Lower lobe of right lung (tissue), 2 donors: ENCODE measurements around the gene BPIFB2. TPM values are rescaled to one million over a fixed set of nuclear protein-coding genes. Genes with fewer than 3 reads are reported as not detected.

Experiments used
- ATAC-seq, 2 donors: fragments of 200-7000 bp; cut with Tn5 transposase; one replicate each; pipeline ENCODE4 v1.9.1; 2020 to 2022; ENCODE audit warnings: mild to moderate bottlenecking in 2 of 2, moderate library complexity in 2 of 2
- DNase-seq: peaks from one replicate; pipeline ENCODE4 v3.0.0-alpha.2; 2020
- H3K27ac ChIP-seq: fragments of 200-600 bp; one replicate; pipeline ENCODE4 v1.8.0; 2022
- H3K27me3 ChIP-seq: fragments of 200-600 bp; one replicate; pipeline ENCODE4 v1.8.0; 2022; ENCODE audit warnings: low read depth
- H3K36me3 ChIP-seq: fragments of 200-600 bp; one replicate; pipeline ENCODE4 v1.8.0; 2022; ENCODE audit warnings: mild to moderate bottlenecking
- H3K4me1 ChIP-seq: fragments of 200-600 bp; one replicate; pipeline ENCODE4 v1.8.0; 2022
- H3K4me3 ChIP-seq: fragments of 200-600 bp; one replicate; pipeline ENCODE4 v1.8.0; 2022; ENCODE audit warnings: mild to moderate bottlenecking
- H3K9me3 ChIP-seq: fragments of 200-600 bp; one replicate; pipeline ENCODE4 v1.8.0; 2022
- CTCF ChIP-seq: fragments of 200-600 bp; IDR thresholded peaks from one replicate; pipeline ENCODE4 v1.8.0; 2022; ENCODE audit warnings: antibody characterized with exemption, mild to moderate bottlenecking
- intact Hi-C: fragments of 100-400 bp; cut with DNase I; formaldehyde crosslinking; loops from one replicate; pipeline ENCODE4 v1.11.0; 2022
- total RNA-seq: library from RNA; stranded (reverse); fragmentation: NEBNext Ultra II Directional; extraction: Animal tissue kit (Norgen Biotek cat#: 25700); gene quantifications from one replicate; pipeline ENCODE4 v1.2.1, GENCODE V29; 2021
- donor health status: DM: no; HTN: yes; CAD: no; lungs with severe emphysema.

The BPIFB2 gene
- total RNA-seq, 1 donor from 2014 or later, result 0.21 TPM

GRCh38 chr20:32977281-32978008, 30.1 kb upstream of the BPIFB2 start:
- ATAC-seq (no peak), DNase-seq (no peak)
- Histone ChIP-seq H3K9me3 (no peaks in the 10 kb centered on the region), H3K4me3 (no peak overlapping the region), H3K4me1 (no peaks in the 10 kb centered on the region), H3K27ac (no peak overlapping the region), H3K36me3 (no peaks in the 10 kb centered on the region), H3K27me3 (peaks cover 4% of the 10 kb centered on the region)
- TF ChIP-seq CTCF, result no peak
- intact Hi-C loops, result no loop called here

GRCh38 chr20:32978009-32978335, 29.5 kb upstream of the BPIFB2 start:
- DNase-seq, result no peak
- Histone ChIP-seq H3K36me3 (no peaks in the 10 kb centered on the region), H3K27me3 (peaks cover 4% of the 10 kb centered on the region), H3K4me1 (no peaks in the 10 kb centered on the region), H3K27ac (no peak overlapping the region), H3K4me3 (no peak overlapping the region), H3K9me3 (no peaks in the 10 kb centered on the region)
- intact Hi-C loops, result no loop called here
- no peak for ATAC-seq
- no peak for TF ChIP-seq CTCF

GRCh38 chr20:32979201-32979998, 28.1 kb upstream of the BPIFB2 start:
- Histone ChIP-seq H3K27me3 (peaks cover 4% of the 10 kb centered on the region), H3K36me3 (no peaks in the 10 kb centered on the region), H3K4me1 (no peaks in the 10 kb centered on the region), H3K4me3 (no peak overlapping the region), H3K9me3 (no peaks in the 10 kb centered on the region), H3K27ac (no peak overlapping the region)
- no peak for ATAC-seq
- no peak for TF ChIP-seq CTCF
- DNase-seq, result no peak
- intact Hi-C loops, result no loop called here

- H3K27ac ChIP-seq, result no peak overlapping the region
- intact Hi-C loops, result no loop called here
- DNase-seq, result no peak
- ATAC-seq, result no peak
- no peak overlapping the region for H3K4me3 ChIP-seq
- no peaks in the 10 kb centered on the region for H3K36me3 ChIP-seq
- H3K4me1 ChIP-seq, result no peaks in the 10 kb centered on the region
- no peak for TF ChIP-seq CTCF
- H3K27me3 ChIP-seq, result peaks cover 4% of the 10 kb centered on the region
- H3K9me3 ChIP-seq, result no peaks in the 10 kb centered on the region
These were observed 27.2 kb upstream of the BPIFB2 start for GRCh38 chr20:32980131-32980941.

- Histone ChIP-seq H3K36me3 (no peaks in the 10 kb centered on the region), H3K4me1 (no peaks in the 10 kb centered on the region), H3K4me3 (no peak overlapping the region), H3K27me3 (peaks cover 4% of the 10 kb centered on the region), H3K9me3 (no peaks in the 10 kb centered on the region), H3K27ac (no peak overlapping the region)
- TF ChIP-seq CTCF, result no peak
- intact Hi-C loops, result no loop called here
- DNase-seq, result no peak
- no peak for ATAC-seq
These were observed 26.5 kb upstream of the BPIFB2 start for GRCh38 chr20:32980990-32981389.
